Esophagus squamous epithelium (tissue), 4 donors: ENCODE results near the gene SEMA4D.

Source experiments
- POLR2A ChIP-seq, 4 donors: fragments of 450-650 bp; IDR thresholded peaks; one replicate each; pipeline ENCODE4 v1.6.1; 2017; ENCODE audit warnings: antibody characterized with exemption in 4 of 4, mild to moderate bottlenecking in 4 of 4, moderate library complexity in 3 of 4
- TF ChIP-seq, protein P1 (sequence below), 6 experiments: fragments of 450-650 bp in 4 of 6; fragments of 200-600 bp in 2 of 6; sonication (generic) in 2 of 6; IDR thresholded peaks; one replicate each; pipeline ENCODE4 v1.5.1; 2016 to 2019; ENCODE audit warnings: antibody characterized with exemption in 6 of 6, mild to moderate bottlenecking in 4 of 6, moderate library complexity in 4 of 6

DNA sequence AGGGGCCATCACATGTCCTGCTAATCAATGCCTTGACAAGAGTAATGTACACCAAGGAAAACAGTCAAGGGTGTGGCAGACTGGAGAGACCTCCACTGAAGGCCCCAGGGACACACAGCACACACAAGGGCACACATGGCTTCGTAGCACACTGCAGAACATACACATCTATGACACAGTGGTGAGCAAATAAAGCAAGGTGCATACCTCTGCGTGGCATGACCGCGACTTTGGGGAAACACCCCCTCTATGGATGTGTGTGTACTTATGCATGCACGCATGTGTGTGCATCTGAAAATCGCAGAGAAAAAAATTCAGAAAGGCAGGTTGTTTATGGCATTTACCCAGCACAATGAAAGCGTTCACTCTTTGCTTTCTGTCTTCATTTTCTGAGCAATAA, 20.5 kb downstream of the SEMA4D start:
- TF ChIP-seq, protein P1, sequence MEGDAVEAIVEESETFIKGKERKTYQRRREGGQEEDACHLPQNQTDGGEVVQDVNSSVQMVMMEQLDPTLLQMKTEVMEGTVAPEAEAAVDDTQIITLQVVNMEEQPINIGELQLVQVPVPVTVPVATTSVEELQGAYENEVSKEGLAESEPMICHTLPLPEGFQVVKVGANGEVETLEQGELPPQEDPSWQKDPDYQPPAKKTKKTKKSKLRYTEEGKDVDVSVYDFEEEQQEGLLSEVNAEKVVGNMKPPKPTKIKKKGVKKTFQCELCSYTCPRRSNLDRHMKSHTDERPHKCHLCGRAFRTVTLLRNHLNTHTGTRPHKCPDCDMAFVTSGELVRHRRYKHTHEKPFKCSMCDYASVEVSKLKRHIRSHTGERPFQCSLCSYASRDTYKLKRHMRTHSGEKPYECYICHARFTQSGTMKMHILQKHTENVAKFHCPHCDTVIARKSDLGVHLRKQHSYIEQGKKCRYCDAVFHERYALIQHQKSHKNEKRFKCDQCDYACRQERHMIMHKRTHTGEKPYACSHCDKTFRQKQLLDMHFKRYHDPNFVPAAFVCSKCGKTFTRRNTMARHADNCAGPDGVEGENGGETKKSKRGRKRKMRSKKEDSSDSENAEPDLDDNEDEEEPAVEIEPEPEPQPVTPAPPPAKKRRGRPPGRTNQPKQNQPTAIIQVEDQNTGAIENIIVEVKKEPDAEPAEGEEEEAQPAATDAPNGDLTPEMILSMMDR (IDR thresholded peaks at IDR 0.05): no peak
- TF ChIP-seq POLR2A (IDR thresholded peaks at IDR 0.05): no peak
